ENCODE measurements around the gene SLF2.

DNA sequence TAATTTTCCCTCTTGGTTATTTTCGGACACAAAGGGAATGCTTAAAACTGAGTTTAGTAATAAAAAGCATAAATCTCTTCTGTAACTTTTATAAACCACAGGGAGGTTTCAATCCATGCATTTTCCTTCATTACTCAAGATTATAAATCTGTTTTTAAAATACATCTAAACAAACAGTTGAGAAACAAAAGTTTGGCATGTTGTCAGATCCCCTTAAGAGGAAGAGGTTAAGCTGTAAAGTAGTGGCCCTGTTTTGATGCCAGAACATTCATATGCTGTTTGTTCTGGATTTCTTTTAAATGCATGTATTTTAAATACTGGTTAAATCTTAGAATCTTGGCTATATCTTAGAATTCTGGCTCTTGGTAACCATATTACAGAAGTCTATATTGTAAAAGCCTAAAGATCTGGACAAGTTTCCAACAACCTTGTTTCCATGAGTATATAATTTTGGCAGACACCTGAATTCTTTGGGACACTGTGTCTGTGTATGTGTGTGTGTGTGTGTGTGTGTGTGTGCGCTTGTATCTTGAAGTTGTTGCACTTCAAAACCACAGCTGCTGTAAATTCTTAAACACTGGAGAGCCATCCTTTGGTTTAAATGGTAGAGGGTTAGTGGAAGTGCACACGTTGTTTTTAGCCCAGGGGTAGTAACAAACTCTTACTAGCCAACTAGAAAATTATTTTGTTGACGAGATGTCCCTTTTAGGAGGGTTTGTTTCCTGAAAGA, 49.8 kb downstream of the SLF2 start:
- TF ChIP-seq, protein P1, sequence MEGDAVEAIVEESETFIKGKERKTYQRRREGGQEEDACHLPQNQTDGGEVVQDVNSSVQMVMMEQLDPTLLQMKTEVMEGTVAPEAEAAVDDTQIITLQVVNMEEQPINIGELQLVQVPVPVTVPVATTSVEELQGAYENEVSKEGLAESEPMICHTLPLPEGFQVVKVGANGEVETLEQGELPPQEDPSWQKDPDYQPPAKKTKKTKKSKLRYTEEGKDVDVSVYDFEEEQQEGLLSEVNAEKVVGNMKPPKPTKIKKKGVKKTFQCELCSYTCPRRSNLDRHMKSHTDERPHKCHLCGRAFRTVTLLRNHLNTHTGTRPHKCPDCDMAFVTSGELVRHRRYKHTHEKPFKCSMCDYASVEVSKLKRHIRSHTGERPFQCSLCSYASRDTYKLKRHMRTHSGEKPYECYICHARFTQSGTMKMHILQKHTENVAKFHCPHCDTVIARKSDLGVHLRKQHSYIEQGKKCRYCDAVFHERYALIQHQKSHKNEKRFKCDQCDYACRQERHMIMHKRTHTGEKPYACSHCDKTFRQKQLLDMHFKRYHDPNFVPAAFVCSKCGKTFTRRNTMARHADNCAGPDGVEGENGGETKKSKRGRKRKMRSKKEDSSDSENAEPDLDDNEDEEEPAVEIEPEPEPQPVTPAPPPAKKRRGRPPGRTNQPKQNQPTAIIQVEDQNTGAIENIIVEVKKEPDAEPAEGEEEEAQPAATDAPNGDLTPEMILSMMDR (conservative IDR thresholded peaks at IDR 0.05), result no peak
- no peak for TF ChIP-seq ZFX (IDR thresholded peaks at IDR 0.05)

Data from C4-2B (cell line).